ENCODE results near the gene UTY. TPM values are rescaled to one million over a fixed set of nuclear protein-coding genes. Genes with fewer than 3 reads are reported as not detected.

UTY gene
- total and polyA plus RNA-seq, 2 of the 13 experiments (the other 11 are each of a cell fraction or from before 2014, with no cell fraction given): not detected

GRCh38 chrY:13351443-13351842 lies 128.4 kb downstream of the UTY start (continued):
- TF ChIP-seq CEBPB (IDR thresholded peaks at IDR 0.05; ENCODE audit: borderline replicate concordance, low read depth, low read length): no peak

DNA sequence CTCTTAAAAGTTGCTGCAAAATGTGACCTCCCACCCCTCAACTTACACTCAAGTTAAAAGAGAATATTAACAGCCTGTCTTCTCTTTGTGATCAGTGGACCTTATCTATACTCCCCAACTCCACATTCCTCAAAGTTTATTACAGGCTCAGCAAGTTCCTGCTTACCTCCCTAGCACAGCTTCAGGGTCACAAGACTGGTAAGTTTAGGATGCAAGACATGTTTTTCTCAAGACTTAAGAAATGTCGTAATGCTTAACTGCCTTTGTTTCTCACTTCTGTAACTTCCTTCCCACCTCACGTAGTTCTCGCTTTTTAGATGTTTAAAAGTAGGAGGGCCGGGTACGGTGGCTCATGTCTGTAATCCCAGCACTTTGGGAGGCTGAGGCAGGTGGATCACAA lies 132.7 kb downstream of the UTY start:
- in situ Hi-C loops (cut with HindIII; ENCODE audit: extremely low pct_ligation_motif_present, low pct_unique_long_range_greater_than_20kb): loop anchor here (25.0 kb wide), 2 partner anchors 435 to 860 kb away; partner anchors contain the start of gene DDX3Y
- Histone ChIP-seq H3K27me3 (ENCODE audit: control insufficient read depth in 1 of 2, insufficient read depth in 2 of 2, low read length in 2 of 2) (no peaks in the 10 kb centered on the region), H3K4me2 (ENCODE audit: low read depth, low read length) (no peak overlapping the region), H3K9ac (ENCODE audit: insufficient read depth, low read depth, low read length) (no peak overlapping the region), H2AFZ (ENCODE audit: low read length) (no peak overlapping the region), H3K36me3 (replicated peaks in 1 of 2; ENCODE audit: control insufficient read depth in 1 of 2, insufficient read depth in 2 of 2, low read length in 2 of 2) (no peaks in the 10 kb centered on the region), H3K4me3 (replicated peaks in 1 of 3; ENCODE audit: insufficient read depth in 1 of 3, low read depth in 2 of 3, low read length in 3 of 3) (no peak overlapping the region), H3K79me2 (ENCODE audit: insufficient read depth, low read length) (no peaks in the 10 kb centered on the region), H4K20me1 (ENCODE audit: insufficient read depth, low read length) (no peaks in the 10 kb centered on the region), H3K4me1 (ENCODE audit: insufficient read depth, low read length) (no peaks in the 10 kb centered on the region), H3K27ac (ENCODE audit: extremely low read length, insufficient read depth, low read length) (no peak overlapping the region), H3K9me3 (ENCODE audit: low read length) (no peaks in the 10 kb centered on the region)
- POLR2A ChIA-PET: no interaction called here
- TF ChIP-seq ZBTB49 (CRISPR knock-in tag; IDR thresholded peaks at IDR 0.05; ENCODE audit: borderline replicate concordance): no peak
- no peak for TF ChIP-seq GPBP1L1 (CRISPR knock-in tag; IDR thresholded peaks at IDR 0.05)
- TF ChIP-seq ZSCAN12 (CRISPR knock-in tag; IDR thresholded peaks at IDR 0.05): no peak
- no peak for TF ChIP-seq HHEX (CRISPR knock-in tag; IDR thresholded peaks at IDR 0.05)
- TF ChIP-seq ZNF510 (CRISPR knock-in tag; IDR thresholded peaks at IDR 0.05; ENCODE audit: low read depth): no peak
- TF ChIP-seq TBX2 (CRISPR knock-in tag; IDR thresholded peaks at IDR 0.05; ENCODE audit: borderline replicate concordance): no peak
- no peak for TF ChIP-seq CBX1 (IDR thresholded peaks at IDR 0.05; ENCODE audit: low read depth)
- no peak for TF ChIP-seq NBN (conservative IDR thresholded peaks at IDR 0.05)
- TF ChIP-seq KAT7 (CRISPR knock-in tag; IDR thresholded peaks at IDR 0.05; ENCODE audit: borderline replicate concordance): no peak
- TF ChIP-seq, protein P1, sequence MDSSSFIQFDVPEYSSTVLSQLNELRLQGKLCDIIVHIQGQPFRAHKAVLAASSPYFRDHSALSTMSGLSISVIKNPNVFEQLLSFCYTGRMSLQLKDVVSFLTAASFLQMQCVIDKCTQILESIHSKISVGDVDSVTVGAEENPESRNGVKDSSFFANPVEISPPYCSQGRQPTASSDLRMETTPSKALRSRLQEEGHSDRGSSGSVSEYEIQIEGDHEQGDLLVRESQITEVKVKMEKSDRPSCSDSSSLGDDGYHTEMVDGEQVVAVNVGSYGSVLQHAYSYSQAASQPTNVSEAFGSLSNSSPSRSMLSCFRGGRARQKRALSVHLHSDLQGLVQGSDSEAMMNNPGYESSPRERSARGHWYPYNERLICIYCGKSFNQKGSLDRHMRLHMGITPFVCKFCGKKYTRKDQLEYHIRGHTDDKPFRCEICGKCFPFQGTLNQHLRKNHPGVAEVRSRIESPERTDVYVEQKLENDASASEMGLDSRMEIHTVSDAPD (CRISPR knock-in tag; IDR thresholded peaks at IDR 0.05): no peak
- no peak for TF ChIP-seq GMEB2 (CRISPR knock-in tag; IDR thresholded peaks at IDR 0.05; ENCODE audit: low read depth)
- no peak for TF ChIP-seq DR1 (CRISPR knock-in tag; IDR thresholded peaks at IDR 0.05)
- no peak for TF ChIP-seq DNMT1 (CRISPR knock-in tag; IDR thresholded peaks at IDR 0.05)
- CTCF ChIA-PET (ENCODE audit: low intra/inter-chr PET ratio, low total read pairs): no interaction called here
- no peak for ATAC-seq
- DNase-seq (ENCODE audit: low spot score): no peak
- intact Hi-C loops (cut with micrococcal nuclease; ENCODE audit: unreplicated experiment): no loop called here
- no peak for FAIRE-seq
- no TSS peak for BruUV-seq (replicated peaks)
- 49% methylated on average over 5 of the region's 5 CpGs for WGBS (ENCODE audit: low lambda C conversion rate)

All from HepG2 (cell line).